ENCODE data around the gene SNED1. TPM values are rescaled to one million over a fixed set of nuclear protein-coding genes. Genes with fewer than 3 reads are reported as not detected.

SNED1 gene
- total RNA-seq, 1 donor from 2014 or later, result 6.1 TPM

DNA sequence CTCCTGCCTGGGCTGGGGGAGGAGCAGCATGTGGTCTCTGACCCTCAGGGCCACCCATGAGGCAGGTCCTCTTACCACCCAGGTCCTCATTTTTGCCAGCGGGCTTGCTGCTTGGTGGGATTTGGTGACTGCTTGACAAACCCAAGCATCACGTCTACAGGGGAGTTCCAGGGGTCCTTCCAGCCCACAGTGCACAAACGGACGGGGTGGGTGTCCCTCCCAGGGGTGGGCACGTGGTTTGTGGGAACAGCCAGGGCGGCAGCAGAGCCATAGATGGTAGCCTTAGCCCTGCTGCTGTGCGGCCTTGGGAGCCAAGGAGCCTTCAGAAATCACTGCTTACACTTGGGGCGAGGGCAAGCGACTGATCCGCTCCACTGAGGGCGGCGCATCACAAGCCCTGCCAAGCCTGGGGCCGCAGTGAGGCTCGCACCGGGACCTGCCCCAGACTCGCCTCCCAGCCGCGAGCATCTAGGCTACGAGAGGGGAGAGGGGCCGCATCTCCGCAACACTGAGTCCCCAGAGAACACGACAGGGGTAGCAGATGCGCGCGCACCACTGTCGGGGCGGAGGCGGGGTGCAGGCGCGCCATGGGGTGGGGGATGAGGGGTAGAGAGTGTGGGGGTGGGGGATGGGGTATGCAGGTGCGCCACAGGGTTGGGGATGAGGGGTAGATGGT is 36.9 kb downstream of the SNED1 start:
- TF ChIP-seq, protein P1, sequence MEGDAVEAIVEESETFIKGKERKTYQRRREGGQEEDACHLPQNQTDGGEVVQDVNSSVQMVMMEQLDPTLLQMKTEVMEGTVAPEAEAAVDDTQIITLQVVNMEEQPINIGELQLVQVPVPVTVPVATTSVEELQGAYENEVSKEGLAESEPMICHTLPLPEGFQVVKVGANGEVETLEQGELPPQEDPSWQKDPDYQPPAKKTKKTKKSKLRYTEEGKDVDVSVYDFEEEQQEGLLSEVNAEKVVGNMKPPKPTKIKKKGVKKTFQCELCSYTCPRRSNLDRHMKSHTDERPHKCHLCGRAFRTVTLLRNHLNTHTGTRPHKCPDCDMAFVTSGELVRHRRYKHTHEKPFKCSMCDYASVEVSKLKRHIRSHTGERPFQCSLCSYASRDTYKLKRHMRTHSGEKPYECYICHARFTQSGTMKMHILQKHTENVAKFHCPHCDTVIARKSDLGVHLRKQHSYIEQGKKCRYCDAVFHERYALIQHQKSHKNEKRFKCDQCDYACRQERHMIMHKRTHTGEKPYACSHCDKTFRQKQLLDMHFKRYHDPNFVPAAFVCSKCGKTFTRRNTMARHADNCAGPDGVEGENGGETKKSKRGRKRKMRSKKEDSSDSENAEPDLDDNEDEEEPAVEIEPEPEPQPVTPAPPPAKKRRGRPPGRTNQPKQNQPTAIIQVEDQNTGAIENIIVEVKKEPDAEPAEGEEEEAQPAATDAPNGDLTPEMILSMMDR (IDR thresholded peaks at IDR 0.05; ENCODE audit: borderline replicate concordance), result no peak
- peaks cover 46% of the 10 kb centered on the region for H3K36me3 ChIP-seq
- no peak overlapping the region for H3K27ac ChIP-seq (replicated peaks)
- peaks cover 11% of the 10 kb centered on the region for H3K4me1 ChIP-seq
- H3K9me3 ChIP-seq (replicated peaks), result no peaks in the 10 kb centered on the region
- intact Hi-C loops (cut with micrococcal nuclease), result no loop called here
- no peak overlapping the region for H3K4me3 ChIP-seq
- no peaks in the 10 kb centered on the region for H3K27me3 ChIP-seq (ENCODE audit: low read depth)
- DNase-seq, result no peak

GRCh38 chr2:241035818-241036396 is 37.5 kb downstream of the SNED1 start:
- H3K27me3 ChIP-seq (ENCODE audit: low read depth), result no peaks in the 10 kb centered on the region
- DNase-seq, result no peak
- H3K27ac ChIP-seq (replicated peaks), result no peak overlapping the region
- TF ChIP-seq, protein P1 (IDR thresholded peaks at IDR 0.05; ENCODE audit: borderline replicate concordance), result no peak
- H3K4me1 ChIP-seq, result peaks cover 11% of the 10 kb centered on the region
- intact Hi-C loops (cut with micrococcal nuclease), result no loop called here
- H3K9me3 ChIP-seq (replicated peaks), result no peaks in the 10 kb centered on the region
- H3K4me3 ChIP-seq, result peak overlapping the region; percentile 49
- peaks cover 46% of the 10 kb centered on the region for H3K36me3 ChIP-seq

DNA sequence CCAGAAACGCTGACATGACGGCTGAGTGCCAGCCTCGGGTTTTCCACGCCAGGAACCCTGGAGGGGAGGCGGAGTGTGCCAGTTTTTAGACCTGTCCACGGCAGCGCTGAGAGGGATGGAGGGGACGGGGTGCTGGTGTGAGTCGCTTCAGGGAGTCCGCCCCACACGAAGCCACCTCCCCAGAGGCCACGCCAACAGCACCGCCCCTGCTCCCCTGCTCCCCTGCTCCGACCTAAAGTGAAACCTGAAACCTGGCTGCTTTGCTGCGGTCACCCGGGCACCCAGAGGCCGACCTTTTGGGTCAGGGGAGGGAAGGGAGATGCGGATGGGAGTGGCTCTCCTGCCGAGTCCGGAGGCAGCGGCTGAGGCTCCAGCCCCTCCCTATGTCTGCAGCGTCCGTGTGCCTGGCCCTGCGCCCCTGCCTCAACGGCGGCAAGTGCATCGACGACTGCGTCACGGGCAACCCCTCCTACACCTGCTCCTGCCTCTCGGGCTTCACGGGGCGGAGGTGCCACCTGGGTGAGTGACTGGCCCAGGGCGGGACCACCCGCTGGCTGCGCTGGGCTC is 38.1 kb downstream of the SNED1 start:
- peaks cover 44% of the 10 kb centered on the region for H3K36me3 ChIP-seq

GRCh38 chr2:241036964-241037421 is 38.6 kb downstream of the SNED1 start:
- peaks cover 11% of the 10 kb centered on the region for H3K4me1 ChIP-seq
- intact Hi-C loops (cut with micrococcal nuclease), result no loop called here
- no peak for DNase-seq

More for the DNA sequence above, 38.1 kb downstream of the SNED1 start:
- Histone ChIP-seq H3K4me1 (peaks cover 11% of the 10 kb centered on the region), H3K4me3 (peak overlapping the region; percentile 49), H3K9me3 (replicated peaks) (no peaks in the 10 kb centered on the region), H3K27ac (replicated peaks) (no peak overlapping the region), H3K27me3 (ENCODE audit: low read depth) (no peaks in the 10 kb centered on the region)
- intact Hi-C loops (cut with micrococcal nuclease), result no loop called here
- DNase-seq, result no peak
- TF ChIP-seq, protein P1 (IDR thresholded peaks at IDR 0.05; ENCODE audit: borderline replicate concordance), result no peak

DNA sequence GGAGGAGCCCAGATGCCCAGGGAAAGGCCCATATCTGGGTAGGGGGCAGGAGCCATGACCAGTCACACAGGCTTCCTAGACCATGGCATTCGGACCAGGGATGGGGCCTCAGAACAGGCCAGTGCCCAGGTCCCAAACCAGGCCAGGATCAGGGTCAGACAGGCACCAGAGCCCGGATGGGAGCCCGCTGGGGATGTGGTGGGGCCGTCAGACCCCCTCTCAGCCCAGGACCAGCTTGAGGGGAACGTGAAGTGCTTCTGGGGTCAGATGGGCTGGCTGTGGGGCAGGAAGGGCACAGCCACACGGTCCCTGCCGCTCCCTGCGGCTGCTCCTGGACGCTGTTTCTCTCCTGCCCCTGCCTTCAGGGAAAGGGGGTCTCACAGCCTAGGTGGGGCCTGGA is 39.1 kb downstream of the SNED1 start:
- intact Hi-C loops (cut with micrococcal nuclease), result no loop called here
- H3K4me1 ChIP-seq, result peaks cover 11% of the 10 kb centered on the region
- H3K4me3 ChIP-seq, result no peak overlapping the region
- TF ChIP-seq, protein P1 (IDR thresholded peaks at IDR 0.05; ENCODE audit: borderline replicate concordance), result no peak
- no peak for DNase-seq
- H3K27me3 ChIP-seq (ENCODE audit: low read depth), result no peaks in the 10 kb centered on the region
- H3K36me3 ChIP-seq, result peaks cover 39% of the 10 kb centered on the region
- no peaks in the 10 kb centered on the region for H3K9me3 ChIP-seq (replicated peaks)
- no peak overlapping the region for H3K27ac ChIP-seq (replicated peaks)

More at GRCh38 chr2:241036964-241037421, 38.6 kb downstream of the SNED1 start:
- Histone ChIP-seq H3K9me3 (replicated peaks) (no peaks in the 10 kb centered on the region), H3K27ac (replicated peaks) (no peak overlapping the region), H3K27me3 (ENCODE audit: low read depth) (no peaks in the 10 kb centered on the region), H3K36me3 (peaks cover 40% of the 10 kb centered on the region), H3K4me3 (peak overlapping the region; percentile 49)
- TF ChIP-seq, protein P1 (IDR thresholded peaks at IDR 0.05; ENCODE audit: borderline replicate concordance), result no peak

Measured in left ventricle myocardium inferior (tissue), 1 donor.